ENCODE data around the gene SIRPA. TPM values are rescaled to one million over a fixed set of nuclear protein-coding genes. Genes with fewer than 3 reads are reported as not detected.
A peak's percentile ranks its signal among the peaks of the same experiment; 100 is the strongest.

The SIRPA gene
- total RNA-seq, 1 experiment from 2014 or later = 8.9 TPM

DNA sequence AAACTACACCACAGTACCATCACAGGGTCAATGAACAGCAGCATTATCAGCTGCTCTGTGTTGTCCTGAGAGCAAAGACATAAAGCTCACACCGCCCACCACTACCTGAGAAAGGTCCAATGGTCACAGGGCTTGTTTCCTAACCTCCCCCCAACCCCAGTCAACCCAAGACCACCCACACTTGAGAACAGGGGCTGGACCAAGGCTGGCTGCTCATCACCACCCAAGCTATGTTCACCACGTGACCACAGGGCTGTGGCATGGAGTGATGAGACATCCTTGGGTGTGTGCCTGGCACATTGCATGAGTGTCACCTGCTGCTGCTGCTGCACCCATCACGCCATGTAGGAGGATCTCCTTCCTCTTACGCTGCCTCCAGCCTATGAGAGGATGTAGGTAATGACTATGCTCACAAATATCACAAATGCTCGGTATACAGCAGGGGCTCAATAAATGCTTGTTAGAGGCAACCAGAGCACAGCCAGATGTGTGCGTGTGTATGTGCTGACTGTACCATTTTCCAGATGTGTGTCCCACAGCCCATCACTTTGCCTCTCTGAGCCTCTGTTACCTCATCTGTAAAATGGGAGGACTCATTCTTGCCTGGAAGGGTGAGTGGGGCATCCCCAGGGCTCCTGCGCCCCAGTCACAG is 23.3 kb upstream of the SIRPA start (continued):
- TF ChIP-seq MAX (CRISPR knock-in tag; IDR thresholded peaks at IDR 0.05) (no peak), ZNF121 (CRISPR knock-in tag; IDR thresholded peaks at IDR 0.05) (no peak), SOX15 (CRISPR knock-in tag; IDR thresholded peaks at IDR 0.05) (no peak)
- TF ChIP-seq, protein P1, sequence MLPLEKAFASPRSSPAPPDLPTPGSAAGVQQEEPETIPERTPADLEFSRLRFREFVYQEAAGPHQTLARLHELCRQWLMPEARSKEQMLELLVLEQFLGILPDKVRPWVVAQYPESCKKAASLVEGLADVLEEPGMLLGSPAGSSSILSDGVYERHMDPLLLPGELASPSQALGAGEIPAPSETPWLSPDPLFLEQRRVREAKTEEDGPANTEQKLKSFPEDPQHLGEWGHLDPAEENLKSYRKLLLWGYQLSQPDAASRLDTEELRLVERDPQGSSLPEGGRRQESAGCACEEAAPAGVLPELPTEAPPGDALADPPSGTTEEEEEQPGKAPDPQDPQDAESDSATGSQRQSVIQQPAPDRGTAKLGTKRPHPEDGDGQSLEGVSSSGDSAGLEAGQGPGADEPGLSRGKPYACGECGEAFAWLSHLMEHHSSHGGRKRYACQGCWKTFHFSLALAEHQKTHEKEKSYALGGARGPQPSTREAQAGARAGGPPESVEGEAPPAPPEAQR (CRISPR knock-in tag; IDR thresholded peaks at IDR 0.05) = no peak

GRCh38 chr20:1872459-1873097 is 22.6 kb upstream of the SIRPA start:
- no peaks in the 10 kb centered on the region for H3K27me3 Mint-ChIP-seq (ENCODE audit: low read depth)
- TF ChIP-seq TP53 (CRISPR knock-in tag; IDR thresholded peaks at IDR 0.05) = no peak
- no peak for TF ChIP-seq FOXP1 (CRISPR knock-in tag; IDR thresholded peaks at IDR 0.05; ENCODE audit: borderline replicate concordance)
- TF ChIP-seq MYBL2 (CRISPR knock-in tag; IDR thresholded peaks at IDR 0.05) = no peak
- TF ChIP-seq GTF2I (CRISPR knock-in tag; conservative IDR thresholded peaks at IDR 0.05) = no peak
- H3K27ac Mint-ChIP-seq = no peak overlapping the region
- DNase-seq (ENCODE audit: low spot score) (no peak), ATAC-seq (no peak)
- CTCF ChIA-PET = no interaction called here
- no peak overlapping the region for H3K4me3 Mint-ChIP-seq
- POLR2A ChIA-PET = no interaction called here
- H3K9me3 Mint-ChIP-seq = peaks cover 5% of the 10 kb centered on the region
- H3K36me3 Mint-ChIP-seq = no peaks in the 10 kb centered on the region
- peaks cover 5% of the 10 kb centered on the region; the same call in 1 of the 2 replicates for H3K4me1 Mint-ChIP-seq

- no peak for DNase-seq (ENCODE audit: low spot score)
- peaks cover 5% of the 10 kb centered on the region for H3K9me3 Mint-ChIP-seq
- ChIA-PET CTCF (interaction anchor here (1.1 to 1.7 kb wide), 3 partner anchors 63 to 98 kb away, joined by 3 to 6 read pairs (median 4); no protein-coding TSS in a partner anchor), POLR2A (no interaction called here)
- H3K36me3 Mint-ChIP-seq = no peaks in the 10 kb centered on the region
- ATAC-seq = no peak
- peaks cover 6% of the 10 kb centered on the region for H3K4me1 Mint-ChIP-seq
- H3K4me3 Mint-ChIP-seq = no peak overlapping the region
- no peak overlapping the region for H3K27ac Mint-ChIP-seq
- 0 out of 2 replicates have a peak, but pooled peaks have one; percentile 14 for TF ChIP-seq GABPB1 (CRISPR knock-in tag; IDR thresholded peaks at IDR 0.05)
- no peak for TF ChIP-seq ZNF512 (CRISPR knock-in tag; IDR thresholded peaks at IDR 0.05; ENCODE audit: borderline replicate concordance)
- H3K27me3 Mint-ChIP-seq (ENCODE audit: low read depth) = no peaks in the 10 kb centered on the region; the same call in 1 of the 2 replicates
Measured at GRCh38 chr20:1874450-1875182, 20.6 kb upstream of the SIRPA start.

DNA sequence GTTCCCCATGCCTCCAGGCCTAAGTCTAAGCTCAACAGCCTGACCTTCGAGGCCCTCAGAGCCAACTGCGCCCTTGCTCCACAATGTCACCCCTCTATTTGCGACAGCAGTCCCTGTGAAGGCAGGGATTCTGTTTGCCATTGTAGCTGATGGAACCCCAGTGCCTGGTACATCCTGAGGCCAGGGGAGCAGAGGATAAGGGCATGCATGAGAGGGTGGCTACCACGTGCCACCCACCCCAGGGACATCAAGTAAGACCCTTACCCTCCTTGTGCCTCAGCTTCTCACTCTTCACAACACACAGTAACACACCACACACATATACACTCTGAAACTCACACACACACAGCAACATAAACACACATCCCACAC is 20.0 kb upstream of the SIRPA start:
- POLR2A ChIA-PET = no interaction called here
- no peak overlapping the region for H3K27ac Mint-ChIP-seq
- peaks cover 2% of the 10 kb centered on the region; the same call in 1 of the 2 replicates for H3K27me3 Mint-ChIP-seq (ENCODE audit: low read depth)
- DNase-seq (ENCODE audit: low spot score) (no peak), ATAC-seq (no peak)
- no peak overlapping the region for H3K4me3 Mint-ChIP-seq
- CTCF ChIA-PET = interaction anchor here (1.1 to 1.7 kb wide), 3 partner anchors 63 to 98 kb away, joined by 3 to 6 read pairs (median 4); no protein-coding TSS in a partner anchor
- peaks cover 10% of the 10 kb centered on the region for H3K4me1 Mint-ChIP-seq
- H3K9me3 Mint-ChIP-seq = peaks cover 5% of the 10 kb centered on the region
- no peaks in the 10 kb centered on the region for H3K36me3 Mint-ChIP-seq
- TF ChIP-seq ZNF512 (CRISPR knock-in tag; IDR thresholded peaks at IDR 0.05; ENCODE audit: borderline replicate concordance) (no peak), RORB (CRISPR knock-in tag; IDR thresholded peaks at IDR 0.05) (no peak), TP53 (CRISPR knock-in tag; IDR thresholded peaks at IDR 0.05) (no peak), JAZF1 (CRISPR knock-in tag; IDR thresholded peaks at IDR 0.05) (no peak), E2F1 (CRISPR knock-in tag; IDR thresholded peaks at IDR 0.05) (no peak), OVOL2 (CRISPR knock-in tag; IDR thresholded peaks at IDR 0.05; ENCODE audit: borderline replicate concordance) (no peak), TCF7 (CRISPR knock-in tag; IDR thresholded peaks at IDR 0.05; ENCODE audit: low read depth) (no peak), ZNF219 (CRISPR knock-in tag; IDR thresholded peaks at IDR 0.05; ENCODE audit: borderline replicate concordance) (no peak), MXD4 (CRISPR knock-in tag; IDR thresholded peaks at IDR 0.05; ENCODE audit: borderline replicate concordance) (no peak)
- TF ChIP-seq, protein P2, sequence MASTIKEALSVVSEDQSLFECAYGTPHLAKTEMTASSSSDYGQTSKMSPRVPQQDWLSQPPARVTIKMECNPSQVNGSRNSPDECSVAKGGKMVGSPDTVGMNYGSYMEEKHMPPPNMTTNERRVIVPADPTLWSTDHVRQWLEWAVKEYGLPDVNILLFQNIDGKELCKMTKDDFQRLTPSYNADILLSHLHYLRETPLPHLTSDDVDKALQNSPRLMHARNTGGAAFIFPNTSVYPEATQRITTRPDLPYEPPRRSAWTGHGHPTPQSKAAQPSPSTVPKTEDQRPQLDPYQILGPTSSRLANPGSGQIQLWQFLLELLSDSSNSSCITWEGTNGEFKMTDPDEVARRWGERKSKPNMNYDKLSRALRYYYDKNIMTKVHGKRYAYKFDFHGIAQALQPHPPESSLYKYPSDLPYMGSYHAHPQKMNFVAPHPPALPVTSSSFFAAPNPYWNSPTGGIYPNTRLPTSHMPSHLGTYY (CRISPR knock-in tag; IDR thresholded peaks at IDR 0.05) = no peak
